ENCODE measurements around the gene GDPGP1.

GDPGP1 gene

DNA sequence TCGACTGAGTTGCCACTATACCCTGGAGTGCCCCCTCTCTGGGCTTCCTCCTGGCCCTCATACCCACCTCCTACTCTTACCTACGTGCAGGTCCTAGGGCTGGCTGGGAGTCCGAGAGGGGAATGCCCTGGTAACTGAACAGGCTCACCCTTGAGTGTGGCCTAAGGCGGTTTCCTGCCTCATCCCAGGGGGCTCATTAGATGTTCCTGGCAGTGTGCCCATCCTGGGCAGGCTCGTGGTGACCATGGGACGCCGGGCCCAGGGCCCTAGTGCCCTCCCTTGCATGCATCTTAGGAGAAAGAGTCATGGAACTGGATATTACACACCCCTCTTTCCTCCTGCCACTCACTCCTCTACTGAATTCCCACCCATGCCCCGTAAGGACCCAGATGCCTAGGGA is 30.1 kb upstream of the GDPGP1 start:
- DNase-seq (ENCODE audit: low read depth in 1 of 2, low spot score in 1 of 2) = no peak

DNA sequence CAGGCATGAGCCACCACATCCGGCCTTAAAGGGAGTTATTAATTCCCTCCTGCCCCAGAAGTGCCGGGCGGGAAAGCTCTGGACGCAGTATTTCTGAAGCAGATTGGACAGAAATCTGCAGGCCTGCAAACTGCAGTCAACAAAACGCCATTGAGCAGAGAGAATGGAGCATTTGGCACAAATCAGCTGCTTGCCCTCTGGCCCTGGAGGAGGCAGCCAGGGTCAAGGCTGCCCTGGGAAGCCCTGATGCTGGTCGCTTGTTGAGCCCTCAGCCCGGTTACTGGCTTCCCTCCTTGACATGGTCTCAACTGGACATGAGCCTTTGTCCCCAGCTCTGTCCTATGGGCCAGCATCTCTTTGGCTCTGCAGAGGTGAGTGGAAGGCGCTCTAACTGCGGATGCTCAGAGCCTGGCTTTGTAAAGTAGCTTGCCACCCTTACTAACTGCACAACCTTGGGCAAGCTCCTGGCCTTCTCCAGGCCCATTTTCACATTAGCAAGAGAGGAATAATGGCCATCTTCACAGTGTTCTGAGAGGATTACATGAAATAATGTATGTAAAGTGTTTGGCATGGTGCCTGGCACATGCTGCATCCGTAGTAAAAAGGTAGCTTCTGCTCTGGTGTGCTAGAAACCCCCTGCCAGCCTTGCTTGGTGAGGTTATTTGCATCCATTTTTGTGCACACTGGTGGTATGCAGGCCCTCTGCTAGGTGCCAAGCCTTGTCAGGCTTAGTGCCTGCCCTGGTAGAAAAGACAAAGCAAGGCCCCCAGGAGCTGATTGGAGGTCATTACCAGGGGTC is 28.8 kb upstream of the GDPGP1 start:
- DNase-seq (ENCODE audit: low read depth in 1 of 2, low spot score in 1 of 2) = no peak

DNA sequence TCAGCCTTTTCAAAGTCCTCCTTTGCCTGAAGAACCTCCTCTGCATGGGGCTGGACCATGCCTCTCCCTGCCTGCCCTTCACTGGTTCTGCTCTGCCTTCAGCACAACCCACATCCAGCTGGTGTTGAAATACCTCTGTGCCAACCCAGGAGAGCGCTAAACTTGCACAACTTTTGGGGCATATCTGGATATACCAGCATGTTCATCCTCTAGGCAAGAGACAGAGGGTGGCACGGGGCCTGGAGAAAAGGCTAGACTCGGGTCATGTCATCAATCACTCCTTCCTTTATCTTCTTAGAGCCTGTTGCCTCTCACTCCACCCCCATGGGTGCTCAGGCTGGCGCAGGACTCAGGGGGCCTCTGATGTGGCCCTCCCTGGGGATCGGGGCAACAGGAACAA is 28.1 kb upstream of the GDPGP1 start:
- no peak for DNase-seq (ENCODE audit: low read depth in 1 of 2, low spot score in 1 of 2)

DNA sequence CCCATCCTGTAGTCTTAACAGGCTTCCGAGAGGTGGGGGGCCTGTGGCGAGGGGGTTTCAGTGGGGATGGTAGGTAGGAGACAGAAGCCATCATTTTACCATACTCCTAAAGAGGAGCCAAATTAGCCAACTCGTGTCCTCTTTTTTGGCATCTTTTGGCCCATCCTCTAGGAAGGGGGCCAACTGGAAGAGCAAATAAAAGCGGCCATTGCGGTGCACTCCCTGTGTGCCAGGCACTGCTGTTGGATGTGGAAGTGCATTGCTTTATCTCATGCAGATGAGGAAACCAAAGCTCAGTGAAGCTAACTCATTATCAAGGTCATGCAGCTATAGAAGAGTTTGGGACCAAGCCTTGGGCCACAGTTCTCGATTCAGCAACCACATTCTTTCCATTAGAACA is 26.8 kb upstream of the GDPGP1 start:
- no peak for DNase-seq (ENCODE audit: low read depth in 1 of 2, low spot score in 1 of 2)

DNA sequence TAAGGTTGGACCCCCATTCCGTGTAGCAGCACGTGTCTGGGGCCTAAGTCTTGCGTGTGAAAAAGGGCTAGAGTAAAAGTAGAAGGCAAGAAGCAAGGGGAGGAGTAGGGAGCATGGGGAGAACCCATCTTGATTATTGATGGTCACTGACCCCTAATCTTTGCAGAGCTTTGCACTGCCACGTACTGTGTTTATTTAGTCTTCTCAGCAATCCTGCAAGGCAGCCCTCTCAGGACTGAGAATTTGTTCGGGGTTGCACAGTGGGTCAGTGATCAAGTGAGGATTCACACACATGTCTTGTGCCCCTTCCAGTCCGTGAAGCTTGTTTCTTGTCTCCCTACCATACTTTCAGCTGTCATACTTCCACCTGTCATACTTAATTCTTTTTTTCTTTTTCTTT is 25.7 kb upstream of the GDPGP1 start:
- DNase-seq (ENCODE audit: low read depth in 1 of 2, low spot score in 1 of 2) = no peak

DNA sequence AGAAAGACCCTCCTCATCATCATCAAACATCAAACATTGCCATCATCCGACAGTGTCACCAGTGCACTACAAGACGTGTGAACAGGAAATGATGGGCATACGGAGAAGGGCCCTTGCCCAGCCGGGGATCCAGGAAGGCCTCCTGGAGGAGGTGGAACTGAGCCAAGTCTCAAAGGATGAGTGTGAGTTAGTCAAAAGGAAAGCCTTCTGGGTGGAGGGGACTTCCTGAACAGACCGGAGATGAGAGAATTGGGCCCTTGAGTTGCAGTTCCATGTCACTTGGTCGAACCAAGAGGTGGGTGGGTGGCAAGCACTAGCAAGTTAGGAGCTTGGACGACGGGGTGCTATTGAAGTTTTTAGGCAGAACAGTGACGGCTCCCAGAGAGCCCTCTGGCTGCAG is 24.4 kb upstream of the GDPGP1 start:
- DNase-seq (ENCODE audit: low read depth in 1 of 2, low spot score in 1 of 2) = no peak

DNA sequence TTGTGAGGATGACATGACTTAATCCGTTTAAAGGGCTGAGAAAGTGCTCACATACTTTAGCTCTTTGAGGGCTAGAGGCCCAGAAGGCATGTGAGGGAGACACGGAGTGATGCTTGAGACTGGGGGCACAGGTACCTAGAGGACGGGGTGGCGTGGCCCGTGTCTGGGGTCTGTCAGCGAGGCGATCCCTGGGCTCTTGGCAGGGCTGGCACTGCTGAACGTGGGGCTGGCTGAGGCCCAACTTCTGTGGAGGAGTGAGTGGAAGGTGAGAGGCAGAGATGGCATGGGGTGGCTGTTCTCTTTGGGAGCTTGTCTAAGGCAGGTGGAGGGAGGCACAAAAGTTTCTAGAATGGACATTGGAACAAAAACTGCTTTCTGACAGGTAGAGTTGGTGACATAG is 23.4 kb upstream of the GDPGP1 start:
- no peak for DNase-seq (ENCODE audit: low read depth in 1 of 2, low spot score in 1 of 2)

DNA sequence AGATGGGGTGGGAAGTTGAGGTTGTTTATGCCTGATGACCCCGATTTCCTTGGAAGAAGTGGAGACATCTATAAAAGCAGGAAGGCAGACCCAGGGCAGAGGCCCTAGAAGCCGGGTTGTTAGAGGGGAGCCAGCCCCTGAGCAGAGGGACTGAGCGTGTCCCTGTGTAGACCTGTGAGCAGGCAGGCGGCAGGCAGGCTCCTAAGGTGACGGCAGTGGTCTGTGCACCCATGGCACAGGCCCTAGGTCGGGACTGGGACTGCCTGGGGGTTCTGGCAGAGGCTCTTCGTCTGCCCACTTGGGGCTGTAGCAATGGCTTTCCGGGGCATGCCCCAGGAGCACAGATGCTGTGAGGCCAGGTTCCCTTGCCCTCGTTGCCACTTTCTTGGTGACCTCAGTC is 23.0 kb upstream of the GDPGP1 start:
- no peak for DNase-seq (ENCODE audit: low read depth in 1 of 2, low spot score in 1 of 2)

DNA sequence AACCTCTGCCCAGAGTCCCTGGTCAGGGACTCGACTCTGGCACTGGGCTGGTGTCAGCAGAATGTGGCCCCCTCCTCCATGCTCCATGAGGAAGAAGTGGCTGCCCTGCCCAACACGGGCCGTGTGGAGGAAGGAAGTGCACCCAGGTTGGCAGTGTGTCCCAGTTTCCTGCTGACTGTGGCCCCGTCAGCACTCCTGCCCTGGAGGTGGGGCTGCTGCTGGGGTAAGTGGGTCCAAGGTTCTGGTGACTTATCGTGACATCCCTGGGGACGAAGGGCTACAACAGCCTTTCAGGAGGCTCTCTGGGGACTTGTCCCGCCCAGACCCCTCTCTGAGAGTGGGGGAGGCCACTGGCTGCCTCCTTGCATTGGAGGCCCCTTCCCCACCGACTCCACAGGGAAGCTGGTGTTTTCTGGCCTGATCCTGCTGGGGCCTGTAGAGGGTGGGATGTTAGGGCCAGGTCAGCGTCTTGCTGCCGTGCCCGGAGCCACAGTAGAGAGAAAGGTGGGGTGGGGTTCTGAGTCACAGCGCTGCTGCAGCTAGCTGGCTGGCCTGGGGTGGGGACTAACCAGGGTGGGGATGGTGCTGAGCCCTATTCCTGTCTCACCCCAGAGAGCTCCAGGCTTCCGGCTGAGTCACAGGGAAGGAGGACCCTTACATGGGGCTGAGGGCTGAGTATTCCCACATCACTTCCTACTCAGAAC is 22.4 kb upstream of the GDPGP1 start:
- no peak for DNase-seq (ENCODE audit: low read depth in 1 of 2, low spot score in 1 of 2)

DNA sequence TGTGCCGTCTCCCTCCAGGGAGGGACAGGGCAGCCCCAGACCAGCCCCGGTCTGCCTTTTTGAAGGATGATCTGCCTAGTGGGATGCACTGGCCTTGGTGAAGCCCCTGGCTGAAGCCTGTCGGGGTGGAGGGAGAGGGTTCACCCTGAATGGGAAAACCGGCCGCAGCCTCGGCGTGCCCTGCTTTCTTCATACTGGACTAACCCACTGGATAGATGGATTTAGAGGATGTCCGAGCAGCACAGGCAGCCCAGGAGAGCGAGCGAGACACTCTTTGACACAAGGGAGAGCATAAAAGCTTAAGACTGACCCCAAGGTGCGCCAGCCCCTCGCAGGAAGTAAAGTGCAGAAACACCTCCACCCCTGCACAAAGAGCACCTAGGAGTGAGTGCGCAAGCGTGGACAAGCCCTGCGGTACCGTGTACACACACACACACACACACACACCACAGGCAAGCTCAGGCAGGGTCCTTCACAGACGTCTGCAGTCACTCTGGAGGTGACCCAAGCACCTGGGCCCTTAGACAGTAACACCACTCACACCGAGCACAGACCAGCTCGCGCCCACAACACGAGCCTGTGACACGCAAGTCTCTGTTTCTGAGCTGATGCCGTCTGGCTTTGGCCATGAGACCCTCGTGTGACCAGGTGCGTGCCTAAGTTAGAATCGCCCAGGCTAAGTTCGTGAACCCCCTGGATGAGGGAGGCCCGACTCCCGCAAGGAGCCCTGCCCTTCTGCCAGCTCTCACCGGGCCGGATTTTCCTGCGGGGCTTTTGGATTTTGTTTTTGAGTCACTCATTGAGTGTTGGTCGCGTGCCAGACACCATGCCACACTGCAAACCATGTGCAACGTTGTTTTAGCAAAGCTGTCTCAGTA is 21.5 kb upstream of the GDPGP1 start:
- no peak for DNase-seq (ENCODE audit: low read depth in 1 of 2, low spot score in 1 of 2)

DNA sequence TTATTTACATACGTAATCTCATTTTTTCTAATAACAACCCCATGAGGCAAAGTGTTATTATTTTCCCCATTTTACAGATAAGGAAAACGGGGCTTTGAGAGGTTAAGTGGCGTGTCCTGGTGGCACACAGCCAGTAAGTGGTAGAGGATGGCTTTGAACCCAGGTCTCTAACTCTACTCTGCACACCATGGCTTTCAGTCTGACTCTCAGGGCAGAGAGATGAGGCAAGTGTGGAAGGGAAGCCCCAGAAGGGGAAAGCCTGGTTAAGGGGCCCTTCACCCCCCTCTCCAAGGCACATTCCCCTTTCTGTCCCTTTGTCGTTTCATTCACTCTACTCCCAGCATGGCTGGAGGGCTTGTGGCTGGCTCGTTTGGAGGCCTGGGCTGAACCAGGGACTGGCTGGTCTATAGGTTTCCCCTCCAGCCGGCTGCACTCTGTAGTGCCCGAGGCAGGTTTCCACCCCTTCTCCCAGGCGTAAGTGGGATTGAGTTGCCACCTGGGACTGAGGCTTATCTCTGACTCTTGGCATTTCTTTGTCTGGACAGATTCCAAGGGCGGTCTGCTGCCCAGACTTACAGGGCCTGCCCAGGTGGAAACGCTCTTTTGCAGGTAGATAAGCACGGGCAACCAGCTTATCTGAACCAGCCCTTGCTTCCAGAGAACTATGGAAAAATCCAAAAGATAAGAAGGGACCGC is 20.7 kb upstream of the GDPGP1 start:
- DNase-seq (ENCODE audit: low read depth in 1 of 2, low spot score in 1 of 2) = no peak

DNA sequence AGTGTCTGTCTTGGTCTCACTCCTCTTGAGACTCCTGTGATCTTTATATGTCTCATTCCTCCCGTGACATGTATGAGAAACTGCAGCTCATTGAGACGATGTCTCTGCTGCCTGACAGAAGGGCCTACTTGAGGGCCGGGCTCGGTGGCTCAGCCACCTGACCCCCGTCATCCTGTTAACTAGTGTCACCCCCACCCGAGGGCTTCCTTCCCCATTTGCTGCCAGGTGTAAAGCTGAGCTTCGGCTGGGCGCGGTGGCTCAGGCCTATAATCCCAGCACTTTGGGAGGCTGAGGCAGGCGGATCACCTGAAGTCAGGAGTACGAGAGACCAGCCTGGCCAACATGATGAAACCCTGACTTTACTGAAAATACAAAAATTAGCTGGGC is 20.2 kb upstream of the GDPGP1 start:
- no peak for DNase-seq (ENCODE audit: low read depth in 1 of 2, low spot score in 1 of 2)

DNA sequence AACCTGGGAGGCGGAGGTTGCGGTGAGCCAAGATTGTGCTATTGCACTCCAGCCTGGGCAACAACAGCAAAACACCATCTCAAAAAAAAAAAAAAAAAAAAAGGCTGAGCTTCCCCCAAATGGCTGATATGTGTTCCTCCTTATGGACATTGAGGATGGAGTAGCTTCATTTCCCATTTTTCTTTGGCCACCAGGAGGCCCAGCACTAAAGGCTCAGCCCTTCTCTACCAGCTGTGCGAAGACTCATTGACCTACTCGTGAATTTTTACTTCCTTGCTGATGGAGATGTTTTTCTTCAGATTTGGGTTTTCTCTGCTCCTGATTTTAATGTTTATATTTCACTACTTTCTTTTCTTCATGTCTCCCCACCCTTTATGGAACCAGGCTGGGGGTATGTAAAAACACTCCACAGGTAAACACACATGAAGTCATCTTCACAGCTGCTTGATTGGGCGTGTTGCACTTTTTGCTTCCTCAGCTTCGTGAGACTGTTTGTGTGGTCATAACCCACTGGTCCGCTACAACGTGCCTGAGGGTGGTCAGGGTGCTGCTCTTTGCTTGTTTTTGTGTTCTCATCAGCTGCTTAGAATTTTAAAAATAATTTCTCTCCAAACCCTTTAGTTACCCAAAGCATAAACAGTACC is 19.3 kb upstream of the GDPGP1 start:
- DNase-seq (ENCODE audit: low read depth in 1 of 2, low spot score in 1 of 2) = no peak

DNA sequence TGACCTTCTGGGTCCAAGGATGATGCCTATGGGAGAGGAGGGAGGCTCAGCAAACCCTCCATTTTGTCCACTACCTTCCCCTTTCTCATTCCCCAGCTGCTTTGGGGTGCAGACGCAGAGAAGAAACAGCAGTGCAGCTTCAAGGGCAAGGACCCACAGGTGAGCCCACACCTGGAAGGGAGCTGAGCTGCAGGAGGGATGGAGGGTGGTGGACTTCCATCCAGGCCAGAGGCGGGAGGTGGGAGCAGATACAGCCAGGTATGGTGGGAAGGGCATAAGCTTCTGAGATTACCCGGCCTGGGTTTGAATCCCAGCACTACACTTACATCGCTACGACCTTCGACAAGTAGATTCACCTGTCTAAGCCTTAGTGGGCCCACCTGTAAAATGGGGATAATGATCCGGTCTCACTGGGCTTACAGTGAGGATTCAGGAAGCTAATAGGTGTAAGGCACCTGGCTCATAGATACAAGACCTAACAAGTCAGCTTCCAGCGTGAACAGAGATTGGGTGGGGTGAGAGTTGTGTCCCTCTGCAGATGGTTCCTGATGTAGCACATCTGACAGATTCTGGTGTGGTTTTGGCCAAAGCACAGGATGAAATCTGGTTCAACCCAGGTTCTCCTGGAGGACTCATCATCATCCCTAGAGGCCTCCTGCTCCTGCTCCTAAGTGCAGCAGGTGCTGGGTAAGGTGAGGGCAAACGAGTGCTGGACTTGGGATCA is 16.2 kb upstream of the GDPGP1 start:
- no peak for DNase-seq (ENCODE audit: low read depth in 1 of 2, low spot score in 1 of 2)

DNA sequence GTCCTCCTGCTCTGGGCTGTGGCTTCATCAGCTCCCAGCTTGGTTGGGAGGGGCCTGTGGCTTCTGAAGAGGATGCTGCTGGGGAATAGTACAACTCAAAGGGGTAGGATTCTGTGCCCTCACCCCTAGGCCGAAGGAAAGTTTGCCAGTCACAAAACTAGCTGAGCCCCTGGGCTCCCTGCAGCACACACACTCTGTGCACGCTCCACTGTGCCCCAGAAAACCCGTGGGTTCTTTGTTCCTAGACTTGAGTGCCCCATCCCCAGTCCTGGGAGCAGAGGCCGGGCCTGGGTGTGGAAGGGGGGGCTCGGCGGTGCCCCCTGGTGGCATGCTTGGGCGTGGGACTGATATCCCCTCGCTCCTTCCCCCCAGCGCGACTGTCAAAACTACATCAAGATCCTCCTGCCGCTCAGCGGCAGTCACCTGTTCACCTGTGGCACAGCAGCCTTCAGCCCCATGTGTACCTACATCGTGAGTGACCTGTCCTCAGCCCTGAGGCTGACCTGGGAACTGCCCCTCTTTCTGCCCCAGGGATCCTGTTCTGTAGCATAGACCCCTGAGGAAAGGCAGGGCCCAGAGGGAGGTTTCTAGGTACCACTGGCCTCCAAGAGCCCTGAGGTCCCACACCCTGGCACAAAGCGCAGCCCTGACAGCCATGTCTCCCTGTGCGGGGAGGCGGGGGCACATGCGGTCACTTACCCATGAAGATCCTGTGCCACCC is 14.4 kb upstream of the GDPGP1 start:
- DNase-seq (ENCODE audit: low read depth in 1 of 2, low spot score in 1 of 2) = no peak

DNA sequence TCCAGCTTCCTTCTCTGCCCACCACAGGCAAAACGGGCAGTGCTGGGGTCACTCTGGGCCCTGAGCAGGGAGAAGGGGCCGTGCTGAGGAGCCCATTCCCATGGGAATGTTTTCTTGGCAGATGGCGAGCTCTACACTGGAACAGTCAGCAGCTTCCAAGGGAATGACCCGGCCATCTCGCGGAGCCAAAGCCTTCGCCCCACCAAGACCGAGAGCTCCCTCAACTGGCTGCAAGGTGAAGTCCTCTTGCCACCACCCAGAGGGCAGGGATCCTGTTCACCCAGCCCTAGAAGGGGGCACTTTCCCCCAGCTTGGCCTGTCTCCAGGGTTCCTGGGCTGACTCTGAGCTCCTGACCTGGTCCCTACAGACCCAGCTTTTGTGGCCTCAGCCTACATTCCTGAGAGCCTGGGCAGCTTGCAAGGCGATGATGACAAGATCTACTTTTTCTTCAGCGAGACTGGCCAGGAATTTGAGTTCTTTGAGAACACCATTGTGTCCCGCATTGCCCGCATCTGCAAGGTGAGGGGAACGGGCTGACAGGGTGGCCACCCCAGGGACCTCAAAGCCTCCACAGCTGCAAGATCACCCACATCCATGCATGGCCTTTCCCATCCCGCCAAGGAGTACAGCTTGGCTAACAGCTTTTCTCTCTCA is 12.6 kb upstream of the GDPGP1 start:
- DNase-seq (ENCODE audit: low read depth in 1 of 2, low spot score in 1 of 2) = no peak

DNA sequence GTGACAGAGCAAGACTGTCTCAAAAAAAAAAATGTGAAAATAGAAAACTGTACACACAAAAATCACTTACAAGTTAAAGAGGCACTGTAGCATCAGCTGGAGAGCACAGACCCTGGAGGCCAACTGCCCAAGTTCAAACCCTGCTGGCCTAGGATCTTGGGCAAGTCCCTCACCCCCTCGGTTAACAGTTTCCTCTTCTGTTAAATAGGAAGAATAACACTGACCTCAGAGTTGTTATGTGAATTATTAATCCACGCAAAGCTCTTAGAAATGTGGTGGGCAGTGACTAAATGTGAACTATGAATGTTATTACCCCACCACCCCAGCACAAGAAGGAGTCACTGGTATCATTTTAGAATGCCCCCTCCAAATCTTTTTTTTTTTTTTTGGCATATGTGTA is 11.5 kb upstream of the GDPGP1 start:
- DNase-seq (ENCODE audit: low read depth in 1 of 2, low spot score in 1 of 2) = no peak

DNA sequence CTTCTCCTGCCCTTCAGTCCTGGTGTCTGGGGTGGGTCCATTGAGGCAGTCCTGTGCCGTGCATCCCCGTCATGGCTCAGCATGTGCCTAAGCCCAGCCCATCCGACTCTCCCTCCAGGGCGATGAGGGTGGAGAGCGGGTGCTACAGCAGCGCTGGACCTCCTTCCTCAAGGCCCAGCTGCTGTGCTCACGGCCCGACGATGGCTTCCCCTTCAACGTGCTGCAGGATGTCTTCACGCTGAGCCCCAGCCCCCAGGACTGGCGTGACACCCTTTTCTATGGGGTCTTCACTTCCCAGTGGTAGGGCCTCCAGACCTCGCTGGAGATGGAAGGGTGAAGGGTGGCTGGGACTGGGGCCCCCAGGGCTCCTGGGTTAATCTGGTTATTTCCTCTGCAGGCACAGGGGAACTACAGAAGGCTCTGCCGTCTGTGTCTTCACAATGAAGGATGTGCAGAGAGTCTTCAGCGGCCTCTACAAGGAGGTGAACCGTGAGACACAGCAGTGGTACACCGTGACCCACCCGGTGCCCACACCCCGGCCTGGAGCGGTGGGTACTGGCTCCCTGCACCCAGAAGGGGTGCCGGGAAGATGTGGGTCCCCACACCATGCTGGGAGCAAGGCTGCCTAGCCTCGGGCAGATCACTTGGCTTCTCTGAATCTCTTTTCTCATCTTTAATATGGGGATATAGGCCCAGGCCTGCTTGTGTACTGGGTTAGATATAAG is 10.4 kb upstream of the GDPGP1 start:
- DNase-seq (ENCODE audit: low read depth in 1 of 2, low spot score in 1 of 2) = no peak
